Measurements from ENCODE around the gene MARVELD1.
"Not testable (repeated sequence)": the region's sequence is repeated elsewhere in the genome, so short reads cannot be mapped to it uniquely, and the experiment has no call there.

The MARVELD1 gene

GRCh38 chr10:97698072-97698655 lies 15.4 kb upstream of the MARVELD1 start:
- DNase-seq = not testable (repeated sequence)

DNA sequence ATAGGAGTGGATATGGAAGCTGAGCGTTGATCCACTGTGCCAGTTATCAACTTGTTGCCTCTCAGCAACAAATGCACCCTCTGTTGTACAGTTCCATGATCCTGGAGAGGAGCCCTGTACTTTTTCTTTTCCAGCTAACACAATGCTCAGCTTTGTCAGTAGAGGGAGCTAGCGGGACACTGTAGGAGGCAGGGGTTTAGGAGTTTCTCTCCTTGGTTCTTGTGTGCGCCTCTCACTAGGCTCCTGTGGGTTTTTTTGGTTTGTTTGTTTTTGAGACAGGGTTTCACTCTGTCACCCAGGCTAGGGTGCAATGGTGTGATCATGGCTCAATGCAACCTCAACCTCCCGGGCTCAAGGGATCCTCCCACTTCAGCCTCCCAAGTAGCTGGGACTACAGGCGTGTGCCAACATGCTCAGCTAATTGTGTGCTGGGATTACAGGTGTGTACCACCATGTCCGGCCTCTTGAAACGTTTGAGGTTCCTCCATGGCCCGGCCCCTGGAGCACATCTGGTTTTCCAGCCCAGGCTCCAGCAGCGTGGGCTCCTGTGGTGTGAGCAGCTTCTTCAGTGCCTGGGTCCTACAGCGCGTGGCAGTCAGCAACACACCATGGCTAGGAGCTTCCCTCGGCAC lies 12.0 kb upstream of the MARVELD1 start:
- peak in 1 of 2 donors; percentile 45 for DNase-seq

DNA sequence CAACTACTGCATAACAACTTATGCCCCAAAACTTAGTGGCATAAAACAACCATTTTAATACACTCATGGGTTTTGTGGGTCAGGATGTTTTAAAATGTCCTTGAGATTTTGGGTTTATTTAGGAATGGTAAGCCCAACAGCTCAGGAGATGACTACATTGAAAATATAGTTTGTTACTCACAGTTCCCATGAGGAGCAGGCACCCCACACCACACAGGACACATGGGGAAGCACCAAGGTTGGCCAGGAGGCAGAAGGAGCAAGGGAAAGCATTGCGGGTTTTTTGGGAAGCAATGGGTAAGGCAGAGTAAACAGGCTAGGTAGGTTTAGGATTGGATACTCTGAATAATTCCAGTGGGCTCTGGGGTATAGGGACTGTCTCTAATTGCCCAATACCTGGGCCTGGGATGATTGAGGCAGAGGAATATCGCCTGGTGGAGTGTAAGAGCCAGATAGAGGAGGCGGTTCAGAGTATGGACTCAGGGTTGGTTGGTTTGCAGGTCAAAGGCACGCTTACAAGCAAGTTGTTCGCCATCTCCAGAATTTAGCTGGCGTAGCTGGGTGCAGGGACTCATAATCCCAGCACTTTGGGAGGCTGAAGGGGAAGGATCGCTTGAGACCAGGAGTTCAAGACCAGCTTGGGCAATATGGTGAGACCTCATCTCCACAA lies 10.0 kb upstream of the MARVELD1 start:
- DNase-seq = no peak

DNA sequence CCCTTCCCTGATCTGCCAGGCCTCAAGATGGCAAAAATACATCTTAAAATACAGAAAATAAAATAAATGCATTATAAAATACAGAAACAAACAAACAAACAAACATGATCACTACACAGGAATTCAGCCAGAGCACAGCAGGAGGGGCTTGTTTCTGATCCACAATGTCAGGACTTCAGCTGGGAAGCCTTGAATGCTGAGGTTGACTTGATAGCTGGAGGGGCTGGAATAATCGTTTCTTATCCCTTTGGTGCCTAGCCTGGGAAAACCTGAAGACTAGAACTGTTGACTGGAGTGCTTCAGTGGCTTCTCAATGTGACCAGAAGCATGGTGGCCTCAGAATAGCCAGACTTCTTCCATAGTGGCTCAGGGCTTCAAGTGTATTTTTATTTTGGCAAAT lies 9.2 kb upstream of the MARVELD1 start:
- no peak for DNase-seq

- DNase-seq = no peak
Measured at GRCh38 chr10:97705006-97705670, 8.4 kb upstream of the MARVELD1 start.

GRCh38 chr10:97707134-97707861 lies 6.2 kb upstream of the MARVELD1 start:
- DNase-seq = no peak

DNA sequence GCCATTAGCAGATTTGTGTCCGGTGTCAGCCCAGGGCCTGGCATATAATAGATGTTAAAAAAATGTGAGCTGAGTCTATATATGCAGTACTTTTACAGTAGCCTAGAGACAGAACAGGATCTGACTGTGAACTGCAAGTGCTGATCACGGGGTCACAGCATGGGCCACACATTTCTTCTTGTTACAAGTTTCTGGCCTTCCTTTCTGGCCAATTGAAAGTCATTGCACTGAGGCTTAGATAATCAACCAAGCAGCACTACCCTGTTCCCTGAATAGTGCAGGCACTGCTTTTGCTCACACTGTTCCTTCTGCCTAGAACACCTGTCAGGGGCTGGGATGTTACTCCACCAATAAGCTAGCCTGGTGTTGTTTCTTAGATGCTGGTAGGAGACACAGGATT lies 5.4 kb upstream of the MARVELD1 start:
- no peak for DNase-seq

DNA sequence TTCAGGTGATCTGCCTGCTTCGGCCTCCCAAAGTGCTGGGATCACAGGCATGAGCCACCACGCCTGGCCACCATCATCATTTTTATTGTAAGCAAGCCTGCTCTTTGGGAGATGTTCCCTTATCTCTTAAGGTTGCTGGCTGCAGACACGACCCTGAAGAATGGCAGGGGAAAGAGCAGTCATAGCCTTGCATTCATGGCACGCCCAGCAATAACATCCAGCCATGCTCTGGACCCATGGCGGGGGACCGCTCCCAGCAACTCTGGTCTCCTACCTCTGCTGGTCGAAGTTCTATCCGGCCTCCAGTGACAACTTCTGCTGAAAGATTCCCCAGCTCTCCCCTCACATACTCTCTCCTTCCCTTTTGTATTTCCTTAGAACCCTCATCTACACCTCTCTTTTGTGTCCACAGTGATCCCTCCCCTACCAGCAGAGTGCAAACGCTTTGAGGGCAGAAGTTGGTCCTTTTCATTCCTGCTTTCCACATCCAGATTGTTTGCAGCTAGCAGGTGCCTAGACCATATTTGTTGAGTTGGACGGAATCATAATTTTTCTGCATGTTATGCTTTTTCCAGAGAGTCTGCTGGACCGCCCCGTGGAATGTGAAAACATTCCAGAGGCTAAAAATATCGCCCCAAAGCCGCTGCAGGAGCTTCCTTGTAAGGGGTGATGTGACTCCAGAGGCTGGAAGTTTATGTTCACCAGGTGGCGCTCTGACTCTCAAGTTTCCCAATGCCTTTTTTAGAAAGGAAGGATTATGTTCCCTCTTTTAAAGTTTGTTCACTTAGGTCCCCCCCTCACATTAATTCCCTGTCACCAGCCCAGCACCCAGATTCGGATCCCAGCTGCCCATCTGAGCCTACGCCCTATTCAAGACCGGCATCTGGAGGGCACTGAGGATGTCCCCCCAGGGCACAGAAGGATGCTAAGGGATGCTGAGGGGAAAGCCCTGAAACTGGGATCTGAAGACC lies 4.3 kb upstream of the MARVELD1 start:
- DNase-seq = peak in 1 of 2 donors; percentile 38

DNA sequence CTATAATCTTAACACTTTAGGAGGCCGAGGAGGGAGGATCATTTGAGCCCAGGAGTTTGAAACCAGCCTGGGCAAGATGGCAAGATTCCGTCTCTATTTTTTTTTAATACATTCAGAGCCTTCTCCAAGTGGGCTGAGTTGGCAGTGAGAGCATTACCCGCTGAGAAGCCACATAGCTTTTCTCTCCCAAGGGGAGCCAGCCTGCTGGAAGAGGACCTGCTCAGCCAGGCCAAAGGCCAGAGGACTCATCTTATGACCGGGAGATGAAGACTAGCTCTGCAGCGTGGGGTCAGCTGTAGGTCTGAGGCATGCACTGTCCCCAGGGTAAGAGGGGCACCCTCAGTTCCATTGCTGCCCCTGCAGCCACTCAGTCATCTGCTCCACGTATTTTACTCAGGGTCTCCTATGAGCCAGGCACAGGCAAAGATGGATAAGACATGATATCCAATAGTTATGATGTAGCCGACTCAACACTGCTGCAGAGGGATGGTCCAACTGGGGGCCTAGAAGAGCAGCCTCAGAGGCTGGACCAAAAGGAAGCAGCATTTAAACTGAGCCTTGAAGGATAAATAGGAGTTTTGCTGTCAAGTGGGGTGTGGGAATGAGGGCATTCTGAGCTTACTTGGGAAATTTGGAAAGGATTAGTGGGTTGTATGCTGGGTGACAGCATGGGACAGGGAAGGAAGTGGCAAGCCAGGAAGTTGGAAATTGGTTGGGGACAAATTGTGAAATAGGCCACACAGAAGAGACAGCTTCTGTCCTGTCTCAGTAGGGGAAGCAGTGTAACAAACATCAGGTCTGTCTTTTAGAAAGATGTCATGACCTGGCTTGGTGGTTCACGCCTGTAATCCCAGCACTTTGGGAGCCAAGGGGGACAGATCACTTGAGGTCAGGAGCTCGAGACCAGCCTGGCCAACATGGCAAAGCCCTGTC lies 1.6 kb upstream of the MARVELD1 start:
- no peak for DNase-seq

- peak in 1 of 2 donors; percentile 80 for DNase-seq
Measured at GRCh38 chr10:97713826-97714400, 383 bp downstream of the MARVELD1 start.

DNA sequence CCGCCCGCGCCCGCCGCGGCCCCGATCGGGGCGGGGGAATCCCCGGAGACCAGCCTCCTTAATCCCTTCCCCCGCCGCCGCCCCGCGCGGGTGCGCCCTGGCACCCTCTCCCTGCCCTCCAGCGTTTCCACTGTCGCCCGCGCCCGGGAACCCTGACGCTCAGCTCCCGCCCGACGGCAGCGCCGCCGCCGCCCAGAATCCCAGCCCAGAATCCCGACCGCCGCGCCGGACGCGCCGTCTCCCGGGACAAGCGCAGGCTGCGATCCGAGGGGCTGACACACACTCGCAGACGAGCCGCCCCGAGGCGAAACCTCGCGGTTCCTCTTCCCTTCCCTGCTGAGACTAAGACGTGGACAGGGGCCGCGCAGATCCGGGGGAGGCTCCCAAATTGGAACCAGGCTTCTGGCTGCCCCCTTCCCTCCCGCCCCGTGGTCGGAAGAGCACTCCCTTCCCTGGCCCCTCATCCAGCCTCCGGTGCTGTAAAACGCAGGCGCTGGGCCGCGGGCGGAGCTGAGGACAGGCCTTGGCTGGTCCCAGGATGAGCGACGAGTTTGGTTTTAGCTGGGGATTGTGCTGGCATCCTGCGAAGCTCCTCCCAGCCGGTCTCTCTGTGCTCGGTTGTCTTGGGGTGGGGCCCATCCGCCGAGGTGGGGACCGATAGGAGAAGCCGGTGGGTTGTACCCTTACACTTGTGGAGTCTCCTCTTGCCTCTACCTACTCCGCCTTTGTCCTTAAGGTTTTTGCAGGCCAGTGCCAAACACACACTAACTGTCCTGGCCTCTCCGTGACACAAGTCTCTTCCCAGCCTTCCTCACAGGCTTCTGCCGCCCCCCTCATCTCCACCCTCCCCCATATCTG lies 1.1 kb downstream of the MARVELD1 start:
- DNase-seq = peak; percentile 33 to 68

GRCh38 chr10:97715259-97715874 lies 1.8 kb downstream of the MARVELD1 start:
- no peak for DNase-seq

- DNase-seq = no peak
Measured at GRCh38 chr10:97717627-97718026, 4.1 kb downstream of the MARVELD1 start.

- no peak for DNase-seq
Measured at GRCh38 chr10:97718178-97718577, 4.6 kb downstream of the MARVELD1 start.

DNA sequence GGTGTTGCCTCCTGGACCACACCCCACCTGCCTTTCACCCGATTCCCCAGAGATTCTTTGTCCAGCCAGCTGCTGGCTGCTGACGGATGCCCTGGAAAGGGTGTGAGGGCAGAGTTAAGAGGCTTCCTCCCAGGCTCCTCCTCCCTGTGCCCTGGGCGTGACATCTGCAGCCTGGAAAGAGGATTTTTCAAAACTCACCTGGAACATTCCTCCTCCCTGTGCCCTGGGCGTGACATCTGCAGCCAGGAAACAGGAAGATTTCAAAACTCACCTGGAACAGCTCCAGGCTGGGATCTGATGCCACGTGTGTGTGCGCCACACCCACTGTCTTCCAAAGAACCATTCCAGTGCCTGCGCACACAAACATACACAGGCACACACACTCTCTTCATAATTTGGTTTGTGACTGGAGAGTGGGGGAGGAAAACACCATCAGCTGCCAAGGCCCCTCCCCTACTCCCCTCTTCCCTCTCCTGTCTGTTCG lies 5.2 kb downstream of the MARVELD1 start:
- DNase-seq = no peak

GRCh38 chr10:97719602-97720001 lies 6.1 kb downstream of the MARVELD1 start:
- DNase-seq = no peak

GRCh38 chr10:97721871-97722780 lies 8.6 kb downstream of the MARVELD1 start:
- DNase-seq = no peak

DNA sequence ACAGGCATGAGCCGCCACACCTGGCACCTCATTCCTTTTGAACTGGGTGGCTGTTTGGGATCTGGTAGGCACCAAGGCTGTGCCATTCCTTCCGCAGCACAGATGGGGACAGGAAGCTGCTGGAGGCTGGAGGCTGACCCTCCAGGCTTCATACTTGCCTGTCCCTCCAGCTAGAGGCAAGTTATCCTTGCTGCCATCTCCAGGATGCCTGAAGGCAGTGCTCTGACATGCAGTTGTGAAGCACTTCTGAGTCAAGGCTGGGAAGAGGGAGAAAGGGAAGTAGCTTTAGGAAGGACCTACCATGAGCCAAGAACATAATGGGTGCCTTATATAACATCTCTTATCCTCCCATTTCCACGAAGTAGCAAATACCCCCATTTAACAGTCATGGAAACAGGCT lies 9.5 kb downstream of the MARVELD1 start:
- no peak for DNase-seq
